Chondrocyte (in vitro differentiated cells): Measurements from ENCODE around the gene LAPTM4A. TPM values are rescaled to one million over a fixed set of nuclear protein-coding genes. Genes with fewer than 3 reads are reported as not detected.

Experiments
- DNase-seq: peaks from one replicate; pipeline ENCODE4 v3.0.0; 2021; ENCODE audit warnings: mixed read lengths, low spot score
- H3K27ac Mint-ChIP-seq: one replicate; pipeline ENCODE4 v1.8.0; 2021; ENCODE audit warnings: mild to moderate bottlenecking, moderate library complexity, mixed read lengths; ENCODE audit not compliant: unreplicated experiment
- H3K27me3 Mint-ChIP-seq: 2 replicates; pipeline ENCODE4 v1.8.0; 2021; ENCODE audit warnings: low read depth, mixed read lengths
- H3K36me3 Mint-ChIP-seq: 2 replicates; pipeline ENCODE4 v1.8.0; 2021; ENCODE audit warnings: low read depth, mixed read lengths
- H3K4me1 Mint-ChIP-seq: 2 replicates; pipeline ENCODE4 v1.8.0; 2021; ENCODE audit warnings: low read depth, mild to moderate bottlenecking, mixed read lengths
- H3K4me3 Mint-ChIP-seq: one replicate; pipeline ENCODE4 v1.8.0; 2021; ENCODE audit warnings: mild to moderate bottlenecking, moderate library complexity, mixed read lengths; ENCODE audit not compliant: unreplicated experiment
- H3K9me3 Mint-ChIP-seq: 2 replicates; pipeline ENCODE4 v1.8.0; 2021; ENCODE audit warnings: low read depth, mixed read lengths
- CTCF ChIP-seq: fragments of 200-600 bp; sonication (generic); IDR thresholded peaks from 2 replicates; pipeline ENCODE4 v1.5.0; 2021; ENCODE audit warnings: antibody characterized with exemption, mild to moderate bottlenecking, moderate library complexity
- total RNA-seq: library from RNA; stranded (reverse); gene quantifications from 3 replicates; pipeline ENCODE4 v1.2.1, GENCODE V29; 2021

The LAPTM4A gene
- total RNA-seq, 1 donor from 2014 or later: 404 TPM

- peak overlapping the region; percentile 62 for H3K27ac Mint-ChIP-seq
- no peaks in the 10 kb centered on the region for H3K27me3 Mint-ChIP-seq
- H3K9me3 Mint-ChIP-seq: no peaks in the 10 kb centered on the region
- H3K4me1 Mint-ChIP-seq: peaks cover 39% of the 10 kb centered on the region
- no peak overlapping the region for H3K4me3 Mint-ChIP-seq
- no peak for DNase-seq
- H3K36me3 Mint-ChIP-seq: no peaks in the 10 kb centered on the region
- TF ChIP-seq CTCF: no peak
Measured at GRCh38 chr2:20073460-20073859, 22.0 kb upstream of the LAPTM4A start.

GRCh38 chr2:20072436-20073158 lies 21.2 kb upstream of the LAPTM4A start:
- Mint-ChIP-seq H3K4me1 (peaks cover 47% of the 10 kb centered on the region), H3K4me3 (peak overlapping the region; percentile 63)

GRCh38 chr2:20071397-20072383 lies 20.3 kb upstream of the LAPTM4A start:
- H3K4me3 Mint-ChIP-seq: peak overlapping the region; percentile 63
- no peaks in the 10 kb centered on the region for H3K36me3 Mint-ChIP-seq
- H3K27ac Mint-ChIP-seq: peak overlapping the region; percentile 100
- H3K27me3 Mint-ChIP-seq: no peaks in the 10 kb centered on the region
- no peak for TF ChIP-seq CTCF
- H3K9me3 Mint-ChIP-seq: peaks cover 10% of the 10 kb centered on the region
- H3K4me1 Mint-ChIP-seq: peaks cover 55% of the 10 kb centered on the region
- DNase-seq: no peak

More at GRCh38 chr2:20072436-20073158, 21.2 kb upstream of the LAPTM4A start:
- H3K9me3 Mint-ChIP-seq: peaks cover 3% of the 10 kb centered on the region
- TF ChIP-seq CTCF: no peak
- no peaks in the 10 kb centered on the region for H3K36me3 Mint-ChIP-seq
- no peak for DNase-seq
- H3K27ac Mint-ChIP-seq: peak overlapping the region; percentile 100
- H3K27me3 Mint-ChIP-seq: no peaks in the 10 kb centered on the region

GRCh38 chr2:20069756-20070155 lies 18.3 kb upstream of the LAPTM4A start:
- no peak for TF ChIP-seq CTCF
- Mint-ChIP-seq H3K4me1 (peaks cover 72% of the 10 kb centered on the region), H3K9me3 (peaks cover 23% of the 10 kb centered on the region), H3K4me3 (no peak overlapping the region), H3K27me3 (no peaks in the 10 kb centered on the region), H3K27ac (peak overlapping the region; percentile 46), H3K36me3 (peaks cover 4% of the 10 kb centered on the region)
- DNase-seq: no peak

GRCh38 chr2:20067992-20068584 lies 16.7 kb upstream of the LAPTM4A start:
- H3K27ac Mint-ChIP-seq: peak overlapping the region; percentile 95
- H3K9me3 Mint-ChIP-seq: peaks cover 26% of the 10 kb centered on the region
- no peak for DNase-seq
- H3K27me3 Mint-ChIP-seq: no peaks in the 10 kb centered on the region
- no peak for TF ChIP-seq CTCF
- H3K4me3 Mint-ChIP-seq: no peak overlapping the region
- H3K36me3 Mint-ChIP-seq: peaks cover 10% of the 10 kb centered on the region
- H3K4me1 Mint-ChIP-seq: peaks cover 76% of the 10 kb centered on the region
